Mesothelial cell of epicardium (in vitro differentiated cells): ENCODE results near the gene ITGA11. TPM values are rescaled to one million over a fixed set of nuclear protein-coding genes. Genes with fewer than 3 reads are reported as not detected.
"Not testable (repeated sequence)": the region's sequence is repeated elsewhere in the genome, so short reads cannot be mapped to it uniquely, and the experiment has no call there.

ENCODE experiments used
- DNase-seq, 2 experiments: peaks; one replicate each; pipeline ENCODE4 v3.0.0; 2021; ENCODE audit warnings: low spot score in 2 of 2; ENCODE audit not compliant: unreplicated experiment in 2 of 2
- H3K27ac Mint-ChIP-seq: 2 replicates; pipeline ENCODE4 v1.8.0; 2021; ENCODE audit warnings: mixed read lengths
- H3K27me3 Mint-ChIP-seq: 2 replicates; pipeline ENCODE4 v1.8.0; 2021; ENCODE audit warnings: low read depth, mixed read lengths
- H3K36me3 Mint-ChIP-seq: 2 replicates; pipeline ENCODE4 v1.8.0; 2021; ENCODE audit warnings: mixed read lengths
- H3K4me1 Mint-ChIP-seq: 2 replicates; pipeline ENCODE4 v1.8.0; 2021; ENCODE audit warnings: mixed read lengths
- H3K4me3 Mint-ChIP-seq: 2 replicates; pipeline ENCODE4 v1.8.0; 2021; ENCODE audit warnings: mild to moderate bottlenecking, moderate library complexity, mixed read lengths
- H3K9me3 Mint-ChIP-seq: 2 replicates; pipeline ENCODE4 v1.8.0; 2021; ENCODE audit warnings: mixed read lengths
- CTCF ChIP-seq: fragments of 200-600 bp; sonication (generic); IDR thresholded peaks from one replicate; pipeline ENCODE4 v1.5.0; 2021; ENCODE audit warnings: antibody characterized with exemption; ENCODE audit not compliant: unreplicated experiment
- total RNA-seq: library from RNA; stranded (reverse); gene quantifications from 3 replicates; pipeline ENCODE4 v1.2.1, GENCODE V29; 2021

The ITGA11 gene
- total RNA-seq, 1 donor from 2014 or later = 3.5 TPM

DNA sequence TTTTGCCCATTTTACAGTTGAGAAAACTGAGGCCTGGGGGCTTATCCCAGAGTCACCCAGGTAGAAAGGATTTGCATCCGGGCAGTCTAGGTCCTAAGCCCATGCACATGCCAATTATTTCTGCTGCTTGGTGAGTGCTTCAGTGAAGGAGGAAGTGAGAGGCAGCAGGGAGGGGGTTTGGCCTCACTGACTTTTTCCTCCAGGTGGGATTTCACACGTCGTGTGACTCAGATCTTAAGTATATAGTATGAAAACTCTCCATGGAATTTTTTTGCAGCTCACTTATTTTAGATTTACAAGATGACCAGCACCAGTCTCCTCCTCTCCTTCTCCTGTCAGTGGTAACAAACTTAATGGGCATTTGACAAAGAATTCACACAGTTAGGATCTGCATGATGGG is 4.6 kb downstream of the ITGA11 start:
- no peak overlapping the region for H3K4me3 Mint-ChIP-seq
- H3K36me3 Mint-ChIP-seq = no peaks in the 10 kb centered on the region
- no peaks in the 10 kb centered on the region for H3K9me3 Mint-ChIP-seq
- no peak for DNase-seq
- peaks cover 5% of the 10 kb centered on the region for H3K4me1 Mint-ChIP-seq
- no peak for TF ChIP-seq CTCF
- H3K27me3 Mint-ChIP-seq = peaks cover 50% of the 10 kb centered on the region
- no peak overlapping the region for H3K27ac Mint-ChIP-seq

GRCh38 chr15:68426116-68426515 is 5.8 kb downstream of the ITGA11 start:
- no peak overlapping the region for H3K4me3 Mint-ChIP-seq

DNA sequence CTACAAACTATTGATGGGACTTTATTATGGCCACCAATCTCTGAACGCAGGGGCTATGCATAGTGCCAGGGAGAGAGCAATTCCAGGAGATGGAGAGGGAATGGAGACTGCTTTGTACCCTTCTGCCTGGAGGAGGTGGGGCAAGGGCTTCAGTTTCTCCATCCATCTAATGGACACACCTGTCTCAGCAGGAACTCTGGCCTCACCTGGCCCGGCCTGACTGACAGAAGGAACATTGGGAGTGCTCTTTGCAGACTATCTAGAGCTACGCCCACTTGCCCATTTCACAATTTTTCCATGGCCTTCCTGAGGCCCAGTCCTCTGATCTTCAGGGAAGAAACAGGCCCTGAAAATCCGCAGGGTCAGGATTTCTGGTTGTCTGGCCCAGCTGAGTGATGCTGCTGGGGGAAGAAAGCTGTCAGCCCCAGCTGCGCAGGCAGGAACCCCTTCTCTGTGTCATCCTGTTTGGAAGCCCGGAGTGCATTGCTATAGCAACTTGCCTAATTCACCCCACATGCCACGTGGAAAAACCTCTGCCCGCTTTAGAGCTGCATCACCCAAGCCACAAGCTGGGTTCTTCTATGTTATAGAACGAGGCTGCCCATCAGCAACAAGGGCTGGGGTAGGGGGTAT is 6.4 kb downstream of the ITGA11 start:
- H3K36me3 Mint-ChIP-seq = no peaks in the 10 kb centered on the region
- TF ChIP-seq CTCF = no peak
- H3K4me3 Mint-ChIP-seq = no peak overlapping the region
- no peak overlapping the region for H3K27ac Mint-ChIP-seq
- peaks cover 7% of the 10 kb centered on the region for H3K4me1 Mint-ChIP-seq
- peaks cover 37% of the 10 kb centered on the region for H3K27me3 Mint-ChIP-seq
- H3K9me3 Mint-ChIP-seq = no peaks in the 10 kb centered on the region
- DNase-seq = no peak

More at GRCh38 chr15:68426116-68426515, 5.8 kb downstream of the ITGA11 start:
- Mint-ChIP-seq H3K27ac (no peak overlapping the region), H3K9me3 (no peaks in the 10 kb centered on the region), H3K36me3 (no peaks in the 10 kb centered on the region), H3K4me1 (peaks cover 3% of the 10 kb centered on the region), H3K27me3 (peaks cover 42% of the 10 kb centered on the region)
- no peak for DNase-seq
- TF ChIP-seq CTCF = no peak

- no peak overlapping the region for H3K27ac Mint-ChIP-seq
- TF ChIP-seq CTCF = no peak
- H3K4me3 Mint-ChIP-seq = no peak overlapping the region
These were observed 7.1 kb downstream of the ITGA11 start for GRCh38 chr15:68424754-68425390.

DNA sequence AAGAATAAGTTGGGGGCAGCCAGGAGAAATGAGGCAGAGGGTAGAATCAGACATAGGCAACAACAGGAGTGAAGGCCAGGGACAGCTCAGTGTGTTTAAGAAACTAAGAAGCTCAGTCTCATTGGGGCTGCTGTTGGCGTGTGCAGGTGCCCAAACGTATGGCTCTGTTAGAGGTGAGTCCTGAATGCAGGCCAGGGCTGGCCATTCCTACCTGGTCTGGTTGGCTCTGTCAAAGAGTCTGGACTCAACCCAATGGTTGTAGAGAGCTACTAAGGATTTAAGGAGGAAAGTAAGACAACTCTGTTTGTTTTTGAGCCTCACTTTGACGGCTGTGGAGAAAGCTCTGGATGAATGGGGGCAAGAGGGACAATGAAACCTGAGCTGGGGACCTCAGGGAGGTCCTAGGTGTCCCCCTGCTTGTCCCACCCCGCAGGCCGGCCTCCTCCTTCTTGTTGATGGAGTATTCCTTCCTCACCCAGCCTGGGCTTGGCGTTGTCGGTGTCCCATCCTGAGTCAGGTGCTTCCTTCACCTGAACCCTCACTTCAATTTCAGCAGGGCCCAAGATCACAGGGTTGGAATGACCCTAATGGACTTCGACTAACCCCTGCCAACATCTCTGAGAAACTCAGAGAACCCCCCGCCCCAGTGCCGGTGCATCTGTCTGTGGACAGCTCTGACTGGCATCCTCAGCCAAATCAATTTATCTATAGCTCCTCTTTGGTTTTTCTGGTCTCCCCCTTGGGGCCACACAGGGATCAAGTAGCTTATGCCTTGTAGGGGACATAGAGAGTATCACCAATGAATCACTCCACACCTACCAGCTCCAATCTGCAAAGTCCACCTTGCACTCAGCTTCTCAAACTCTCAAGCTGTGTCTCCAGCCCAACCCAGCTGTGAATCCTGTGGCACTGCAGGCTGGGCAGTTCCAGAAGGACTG is 8.3 kb downstream of the ITGA11 start:
- DNase-seq = peak in 1 of 2 experiments; percentile 16
- Mint-ChIP-seq H3K9me3 (no peaks in the 10 kb centered on the region), H3K4me3 (no peak overlapping the region), H3K36me3 (no peaks in the 10 kb centered on the region), H3K4me1 (peaks cover 16% of the 10 kb centered on the region), H3K27me3 (peaks cover 18% of the 10 kb centered on the region), H3K27ac (no peak overlapping the region)
- no peak for TF ChIP-seq CTCF

More at GRCh38 chr15:68424754-68425390, 7.1 kb downstream of the ITGA11 start:
- H3K9me3 Mint-ChIP-seq = no peaks in the 10 kb centered on the region
- H3K27me3 Mint-ChIP-seq = peaks cover 31% of the 10 kb centered on the region
- peaks cover 11% of the 10 kb centered on the region for H3K4me1 Mint-ChIP-seq
- no peaks in the 10 kb centered on the region for H3K36me3 Mint-ChIP-seq
- DNase-seq = no peak

- H3K36me3 Mint-ChIP-seq, H3K27me3 Mint-ChIP-seq, H3K9me3 Mint-ChIP-seq, H3K27ac Mint-ChIP-seq, H3K4me3 Mint-ChIP-seq: not testable (repeated sequence)
- peak in 1 of 2 experiments; percentile 24 for DNase-seq
- peaks cover 20% of the 10 kb centered on the region for H3K4me1 Mint-ChIP-seq
These were observed 9.4 kb downstream of the ITGA11 start for GRCh38 chr15:68422403-68423145.
